Stimulated activated CD4-positive, alpha-beta T cell treated with anti-CD3 and anti-CD28 coated beads, Interleukin-15, amount 100 ng/mL, for 24 hours (primary cell): ENCODE results near the gene SDF2L1.
"Not testable (repeated sequence)": the region's sequence is repeated elsewhere in the genome, so short reads cannot be mapped to it uniquely, and the experiment has no call there.

ENCODE experiments used
- DNase-seq: peaks from one replicate; pipeline ENCODE4 v3.0.0-alpha.2; 2020

The SDF2L1 gene

GRCh38 chr22:21665047-21665851 lies 23.1 kb downstream of the SDF2L1 start:
- no peak for DNase-seq

GRCh38 chr22:21666786-21667185 lies 24.7 kb downstream of the SDF2L1 start:
- DNase-seq, result no peak

DNA sequence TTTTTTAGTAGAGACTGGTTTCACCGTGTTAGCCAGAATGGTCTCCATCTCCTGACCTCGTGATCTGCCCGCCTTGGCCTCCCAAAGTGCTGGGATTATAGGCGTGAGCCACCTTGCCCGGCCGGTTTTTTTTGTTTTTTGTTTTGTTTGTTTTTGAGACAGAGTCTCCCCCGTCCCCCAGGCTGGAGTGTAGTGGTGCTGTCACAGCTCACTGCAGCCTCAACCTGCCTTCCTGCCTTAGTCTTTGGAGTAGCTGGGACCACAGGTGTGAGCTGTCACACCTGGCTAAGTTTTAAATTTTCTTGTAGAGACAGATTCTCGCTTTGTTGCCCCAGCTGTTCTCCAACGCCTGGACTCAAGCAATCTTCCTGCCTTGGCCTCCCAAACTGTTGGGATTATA lies 26.9 kb downstream of the SDF2L1 start:
- DNase-seq, result no peak

- no peak for DNase-seq
Measured at GRCh38 chr22:21672107-21672629, 30.1 kb downstream of the SDF2L1 start.

DNA sequence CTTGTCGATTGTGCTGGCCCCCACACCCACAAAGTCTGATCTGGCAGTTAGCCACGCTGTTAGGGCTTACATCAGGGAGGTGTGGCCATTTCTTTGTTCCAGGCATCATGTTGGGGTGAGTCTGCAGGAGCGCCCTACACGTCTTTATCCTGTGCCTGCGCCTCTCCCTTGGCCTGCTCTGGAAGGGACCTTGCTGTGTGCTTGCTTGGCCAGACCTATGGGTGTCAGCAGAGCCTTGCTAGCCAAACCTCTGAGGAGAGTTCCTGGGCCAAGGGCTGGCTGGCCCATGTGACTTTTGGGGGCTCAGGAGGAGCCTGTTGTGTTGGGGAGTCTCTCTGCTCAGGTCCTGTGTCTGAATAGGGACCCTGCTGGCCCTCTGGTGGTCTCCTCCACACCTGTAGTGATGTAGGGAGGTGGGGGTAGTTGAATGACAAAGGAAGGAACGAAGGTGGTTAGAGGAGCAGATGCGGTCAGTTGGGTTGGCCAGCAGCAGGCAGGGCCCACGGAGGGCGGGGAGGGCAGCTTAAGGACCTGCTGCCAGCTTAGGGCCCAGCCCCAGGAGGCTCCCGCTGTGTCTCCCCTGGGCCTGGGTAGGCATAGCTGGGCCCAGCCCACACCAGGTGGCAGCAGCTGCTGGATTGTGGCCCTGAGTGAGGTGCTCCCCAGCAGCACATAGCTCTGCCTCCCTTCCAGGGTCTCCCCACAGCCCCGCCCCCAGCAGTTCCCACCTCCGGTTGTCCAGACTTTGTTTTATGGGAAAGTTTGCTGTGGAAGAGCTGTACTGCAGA lies 31.6 kb downstream of the SDF2L1 start:
- no peak for DNase-seq

DNA sequence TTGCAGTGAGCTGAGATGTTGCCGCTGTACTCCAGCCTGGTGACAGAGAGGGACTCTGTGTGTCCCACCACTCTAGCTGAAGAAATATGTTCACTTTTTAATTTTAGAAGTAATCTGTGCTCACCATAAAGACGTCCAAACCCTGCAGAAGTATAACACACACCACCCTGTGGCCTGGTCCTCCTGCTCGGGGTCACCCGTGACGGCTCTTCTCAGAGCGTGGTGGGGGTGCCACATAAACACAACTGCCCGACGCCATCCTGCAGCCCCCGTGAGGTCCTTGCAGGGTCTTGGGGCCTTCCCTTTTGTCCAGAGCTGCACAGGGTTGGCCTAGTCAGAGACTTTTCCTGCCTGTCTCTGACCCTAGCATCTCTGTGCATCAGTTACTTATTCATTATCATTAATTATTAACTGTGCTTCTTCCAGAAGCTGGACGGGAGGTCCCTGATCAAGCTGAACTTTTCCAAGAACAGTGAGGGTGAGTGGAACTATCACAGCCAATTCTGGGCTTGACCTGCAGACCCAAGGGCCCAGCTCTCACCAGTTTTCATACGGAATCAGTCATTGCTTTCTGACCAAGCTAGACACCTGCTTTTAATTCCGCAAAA lies 32.6 kb downstream of the SDF2L1 start:
- DNase-seq, result no peak

DNA sequence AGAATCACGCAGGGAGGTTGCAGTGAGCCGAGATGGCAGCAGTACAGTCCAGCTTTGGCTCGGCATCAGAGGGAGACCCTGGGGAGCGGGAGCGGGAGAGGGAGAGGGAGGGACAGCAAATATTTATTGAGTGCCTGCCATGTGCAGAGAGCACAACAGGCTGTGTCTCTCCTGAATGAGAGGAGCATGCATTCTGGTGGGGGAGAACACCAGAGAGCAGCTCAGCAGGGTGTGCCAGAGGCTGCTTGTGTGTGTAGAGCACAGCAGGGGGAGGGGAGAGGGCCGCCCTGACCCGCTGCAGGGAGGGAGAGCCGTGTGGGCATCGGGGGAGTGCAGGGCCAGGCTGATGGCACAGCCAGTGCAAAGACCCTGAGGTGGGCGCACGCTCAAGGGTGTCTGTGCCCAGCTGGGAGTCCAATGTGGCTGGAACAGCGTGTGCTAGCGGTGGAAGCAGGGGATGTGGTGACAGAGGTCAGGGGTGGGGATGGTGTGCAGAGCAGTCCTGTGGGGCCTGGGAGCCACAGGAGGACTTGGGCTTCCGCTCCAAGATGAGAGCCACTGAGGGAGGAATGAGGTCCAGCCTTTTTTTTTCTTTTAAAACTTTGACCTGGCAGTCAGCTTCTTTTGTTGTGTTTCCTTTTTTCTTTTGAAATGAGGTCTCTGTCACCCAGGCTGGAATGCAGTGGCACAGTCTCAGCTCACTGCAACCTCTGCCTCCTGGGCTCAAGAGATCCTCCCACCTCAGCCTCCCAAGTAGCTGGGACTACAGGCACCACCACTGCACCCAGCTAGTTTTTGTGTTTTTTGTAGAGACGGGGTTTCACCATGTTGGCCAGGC lies 35.7 kb downstream of the SDF2L1 start:
- DNase-seq, result no peak

DNA sequence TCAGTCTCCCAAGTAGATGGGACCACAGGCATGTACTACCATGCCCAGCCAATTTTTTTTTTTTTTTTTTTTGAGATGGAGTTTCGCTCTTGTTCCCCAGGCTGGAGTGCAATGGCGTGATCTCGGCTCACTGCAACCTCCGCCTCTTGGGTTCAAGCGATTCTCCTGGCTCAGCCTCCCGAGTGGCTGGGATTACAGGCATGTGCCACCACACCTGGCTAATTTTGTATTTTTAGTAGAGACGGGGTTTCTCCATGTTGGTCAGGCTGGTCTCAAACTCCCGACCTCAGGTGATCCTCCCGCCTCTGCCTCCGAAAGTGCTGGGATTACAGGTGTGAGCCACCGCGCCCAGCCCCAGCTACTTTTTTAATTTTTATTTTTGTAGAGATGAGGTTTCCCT lies 36.7 kb downstream of the SDF2L1 start:
- DNase-seq, result not testable (repeated sequence)

DNA sequence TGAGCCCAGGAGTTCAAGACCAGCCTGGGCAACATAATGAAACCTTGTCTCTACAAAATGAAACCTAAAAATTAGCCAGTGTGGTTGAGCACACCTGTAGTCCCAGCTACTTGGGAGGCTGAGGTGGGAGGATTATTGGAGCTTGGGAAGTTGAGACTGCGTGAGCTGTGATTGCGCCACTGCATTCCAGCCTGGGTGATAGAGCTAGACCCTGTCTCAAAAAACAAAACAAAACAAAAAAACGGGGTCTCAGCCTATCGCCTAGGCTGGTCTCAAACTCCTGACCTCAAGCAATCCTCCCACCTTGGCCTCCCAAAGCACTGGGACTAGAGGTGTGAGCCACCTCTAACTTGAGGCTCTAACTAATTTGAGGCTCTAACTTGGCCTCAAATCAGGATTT lies 37.3 kb downstream of the SDF2L1 start:
- no peak for DNase-seq

DNA sequence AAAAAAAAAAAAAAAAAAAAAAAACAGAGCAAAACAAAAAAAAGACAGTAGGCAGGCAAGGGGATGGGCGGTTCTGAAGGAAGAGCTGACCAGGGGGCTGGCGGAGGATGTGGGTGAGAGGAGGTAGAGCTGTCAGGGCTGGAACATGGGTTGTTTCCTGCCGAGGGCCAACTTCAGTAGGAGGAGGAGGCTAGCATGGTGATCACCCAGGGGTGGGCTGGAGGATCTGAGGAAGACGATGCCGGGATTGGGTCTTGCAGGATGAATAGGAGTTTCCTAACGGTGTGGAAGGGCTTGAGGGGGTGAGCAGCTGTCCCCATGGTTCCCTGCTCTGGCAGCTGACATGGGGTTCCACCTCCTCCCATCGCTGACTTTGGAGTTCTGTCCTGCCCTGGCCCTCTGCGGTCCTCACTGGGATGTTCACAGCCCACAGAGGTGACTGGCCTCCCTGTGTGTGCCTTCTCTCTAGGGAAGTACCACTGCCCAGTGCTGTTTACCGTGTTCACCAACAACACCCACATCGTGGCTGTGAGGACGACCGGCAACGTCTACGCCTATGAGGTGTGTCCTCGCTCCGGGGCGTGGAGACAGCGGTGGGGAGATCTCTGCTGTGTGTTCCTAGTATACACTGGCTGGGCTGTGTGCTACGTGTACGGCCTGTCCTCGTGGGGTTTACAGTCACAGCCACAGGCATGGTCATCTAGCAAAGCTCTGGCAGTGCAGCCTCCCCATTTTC lies 38.9 kb downstream of the SDF2L1 start:
- no peak for DNase-seq

DNA sequence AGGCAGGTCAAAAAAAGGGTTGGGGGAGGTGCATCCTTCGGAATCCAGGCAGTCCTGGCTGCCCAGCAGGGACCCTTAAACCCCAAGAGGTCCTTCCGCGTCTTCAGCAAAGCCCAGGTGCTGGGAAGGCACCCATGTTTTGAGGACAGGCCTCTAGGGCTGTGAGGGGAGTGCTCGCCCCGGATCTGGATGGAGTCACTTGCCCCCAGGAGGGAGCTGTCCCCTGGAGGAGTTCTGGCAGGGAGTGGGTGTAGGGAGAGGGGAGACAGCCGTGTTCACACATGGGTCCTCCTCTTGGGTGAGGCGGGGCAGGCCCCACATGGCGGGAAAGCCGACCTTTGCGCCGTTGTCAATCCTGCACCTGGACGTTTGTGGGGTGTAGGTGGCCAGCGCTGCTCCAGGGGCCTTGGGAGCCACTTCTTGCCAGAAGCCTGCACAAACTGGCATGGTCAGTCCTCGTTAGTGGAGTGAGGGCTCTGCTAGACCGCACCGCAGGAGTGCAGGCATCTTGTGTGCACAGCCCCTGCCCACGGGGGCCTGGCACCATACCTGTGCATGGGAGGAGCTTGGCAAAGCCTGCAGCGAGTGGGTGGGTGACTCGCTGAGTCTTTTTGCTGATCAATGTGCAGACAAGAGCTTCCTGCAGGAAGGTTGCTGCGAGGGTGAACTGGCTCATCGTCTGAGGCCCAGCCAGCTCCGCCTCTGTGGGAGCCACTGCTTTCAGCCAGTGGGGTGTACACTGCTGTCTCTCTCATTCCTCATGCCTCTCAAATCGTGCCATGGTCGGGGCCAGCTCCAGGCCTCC lies 39.7 kb downstream of the SDF2L1 start:
- DNase-seq, result peak; percentile 22

- no peak for DNase-seq
Measured at GRCh38 chr22:21682385-21683175, 40.5 kb downstream of the SDF2L1 start.

- no peak for DNase-seq
Measured at GRCh38 chr22:21683401-21683811, 41.3 kb downstream of the SDF2L1 start.

- DNase-seq, result no peak
Measured at GRCh38 chr22:21684492-21685163, 42.5 kb downstream of the SDF2L1 start.

DNA sequence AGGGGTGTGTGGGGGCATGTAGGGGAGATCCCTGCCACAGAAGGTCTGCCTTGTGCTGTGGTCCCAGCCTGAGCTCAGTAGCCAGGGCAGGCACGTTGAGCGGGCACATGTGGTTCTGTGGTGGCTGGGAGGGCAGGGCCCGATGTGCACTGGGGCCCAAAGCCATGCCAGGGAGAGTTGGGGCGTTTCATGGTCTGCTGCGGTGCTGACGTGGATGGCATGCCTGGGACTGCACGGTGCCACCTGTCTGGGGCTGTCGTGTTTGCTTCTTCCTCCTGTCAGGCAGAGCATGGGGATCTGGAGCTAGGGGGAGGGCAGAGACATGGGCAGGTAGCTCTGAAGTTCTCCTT lies 43.0 kb downstream of the SDF2L1 start:
- DNase-seq, result no peak

- DNase-seq, result no peak
Measured at GRCh38 chr22:21686193-21686608, 44.1 kb downstream of the SDF2L1 start.

GRCh38 chr22:21686634-21687393 lies 44.7 kb downstream of the SDF2L1 start:
- no peak for DNase-seq

- no peak for DNase-seq
Measured at GRCh38 chr22:21687685-21688259, 45.7 kb downstream of the SDF2L1 start.

DNA sequence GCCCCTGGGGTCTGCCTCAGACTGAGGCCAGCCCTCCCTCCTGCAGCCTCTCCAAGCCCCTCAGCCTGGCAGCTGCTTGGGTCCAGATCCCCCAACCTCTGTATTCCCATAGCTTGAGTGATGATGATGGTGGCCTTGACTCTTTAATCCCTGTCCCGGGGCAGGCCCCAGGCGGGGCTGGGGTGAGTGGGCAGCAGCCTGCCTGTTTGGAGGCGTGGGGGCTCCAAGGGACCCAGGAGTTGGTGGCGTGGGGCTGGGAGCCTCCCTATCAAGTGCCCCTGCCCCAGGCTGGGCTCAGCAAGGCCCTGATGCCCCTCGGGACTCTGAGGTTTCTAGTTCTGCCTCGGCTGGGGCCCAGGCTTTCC lies 46.2 kb downstream of the SDF2L1 start:
- DNase-seq, result no peak
